Brain microvascular endothelial cell (primary cell): ENCODE results near the gene HNRNPCL2.
"Not testable (repeated sequence)": the region's sequence is repeated elsewhere in the genome, so short reads cannot be mapped to it uniquely, and the experiment has no call there.

Source experiments
- DNase-seq: peaks from one replicate; pipeline ENCODE4 v3.0.0-alpha.2; 2020
- H3K27ac ChIP-seq: fragments of 250-450 bp; sonication (Bioruptor Pico); 2 replicates; pipeline ENCODE4 v1.5.1; 2020; ENCODE audit warnings: mild to moderate bottlenecking, moderate library complexity
- H3K27me3 ChIP-seq: fragments of 250-450 bp; sonication (Bioruptor Pico); replicated peaks from 2 replicates; pipeline ENCODE4 v1.5.1; 2020; ENCODE audit warnings: mild to moderate bottlenecking
- H3K36me3 ChIP-seq: fragments of 250-450 bp; sonication (Bioruptor Pico); replicated peaks from 2 replicates; pipeline ENCODE4 v1.5.1; 2020; ENCODE audit warnings: mild to moderate bottlenecking
- H3K4me3 ChIP-seq: 2 replicates; pipeline ENCODE4 v1.5.1; 2011; ENCODE audit warnings: low read depth, mild to moderate bottlenecking, control low read depth, low read length, moderate library complexity
- in situ Hi-C: cut with HindIII; loops from 2 replicates; pipeline ENCODE4 v1.10.0; 2017; ENCODE audit warnings: low sequenced_read_pairs, low pct_ligation_motif_present

The HNRNPCL2 gene

DNA sequence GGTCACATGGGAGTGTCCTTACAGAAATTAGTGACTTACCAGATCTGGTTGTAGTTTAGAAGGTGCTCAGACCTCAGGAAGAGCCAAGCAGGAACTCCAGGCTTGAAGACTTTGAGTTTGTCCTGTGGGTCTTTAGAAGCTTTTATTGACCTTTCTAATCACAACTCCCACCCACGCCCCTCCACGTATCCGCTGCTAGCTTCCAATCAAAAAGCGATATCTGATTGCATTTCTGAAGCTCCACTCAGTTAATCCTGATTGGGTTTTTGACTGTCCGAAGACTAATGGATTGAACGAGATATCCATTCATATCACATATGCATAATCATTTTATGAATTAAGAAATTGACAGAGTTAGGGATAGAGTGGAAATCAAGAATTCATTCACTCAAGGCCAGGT is at the start of gene HNRNPCL2:
Gene HNRNPCL2, minus strand, starts transcription at position 101 of the 400 bp plus-strand sequence. CDS start 454 bp downstream, outside the sequence.
- H3K27ac ChIP-seq, DNase-seq, in situ Hi-C loops, H3K27me3 ChIP-seq, H3K4me3 ChIP-seq, H3K36me3 ChIP-seq: not testable (repeated sequence)

DNA sequence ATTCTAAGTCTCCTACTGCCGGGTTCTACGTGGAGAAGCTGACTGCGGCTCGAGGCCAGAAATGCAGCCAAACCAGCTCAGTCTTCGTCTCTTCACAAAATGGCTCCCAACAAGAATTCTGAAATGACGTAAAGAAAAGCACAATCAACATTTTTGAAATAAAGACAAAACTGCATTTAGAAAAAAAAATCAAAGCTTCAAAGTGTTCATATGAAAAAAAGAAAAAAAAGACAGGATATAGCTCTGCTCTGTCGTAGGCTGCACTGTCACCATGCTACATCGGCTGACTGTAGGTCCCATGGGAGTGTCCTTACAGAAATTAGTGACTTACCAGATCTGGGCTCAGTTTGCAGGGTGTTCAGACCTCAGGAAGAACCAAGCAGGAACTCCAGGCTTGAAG is 48.9 kb upstream of the HNRNPCL2 start, which contains the start of gene HNRNPCL4:
Gene HNRNPCL4, minus strand, starts transcription at position 101 of the 400 bp plus-strand sequence. CDS start 164 bp downstream, outside the sequence.
- H3K36me3 ChIP-seq, DNase-seq, H3K4me3 ChIP-seq, H3K27ac ChIP-seq, H3K27me3 ChIP-seq, in situ Hi-C loops: not testable (repeated sequence)

DNA sequence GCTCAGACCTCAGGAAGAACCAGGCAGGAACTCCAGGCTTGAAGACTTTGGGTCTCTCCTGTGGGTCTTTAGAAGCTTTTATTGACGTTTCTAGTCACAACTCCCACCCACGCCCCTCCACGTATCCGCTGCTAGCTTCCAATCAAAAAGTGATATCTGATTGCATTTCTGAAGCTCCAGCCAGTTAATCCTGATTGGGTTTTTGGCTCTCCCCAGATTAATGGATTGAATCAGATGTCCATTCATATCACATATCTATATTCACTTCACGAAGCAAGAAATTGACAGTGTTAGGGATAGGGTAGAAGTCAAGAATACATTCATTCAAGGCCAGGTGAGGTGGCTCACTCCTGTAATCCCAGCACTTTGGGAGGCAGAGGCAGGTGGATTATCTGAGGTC is 39.3 kb upstream of the HNRNPCL2 start, which contains the start of gene PRAMEF26:
Gene PRAMEF26, minus strand, starts transcription at position 101 of the 400 bp plus-strand sequence. CDS start 2,914 bp downstream, outside the sequence.
- H3K4me3 ChIP-seq, H3K27me3 ChIP-seq, DNase-seq, H3K27ac ChIP-seq, in situ Hi-C loops, H3K36me3 ChIP-seq: not testable (repeated sequence)

DNA sequence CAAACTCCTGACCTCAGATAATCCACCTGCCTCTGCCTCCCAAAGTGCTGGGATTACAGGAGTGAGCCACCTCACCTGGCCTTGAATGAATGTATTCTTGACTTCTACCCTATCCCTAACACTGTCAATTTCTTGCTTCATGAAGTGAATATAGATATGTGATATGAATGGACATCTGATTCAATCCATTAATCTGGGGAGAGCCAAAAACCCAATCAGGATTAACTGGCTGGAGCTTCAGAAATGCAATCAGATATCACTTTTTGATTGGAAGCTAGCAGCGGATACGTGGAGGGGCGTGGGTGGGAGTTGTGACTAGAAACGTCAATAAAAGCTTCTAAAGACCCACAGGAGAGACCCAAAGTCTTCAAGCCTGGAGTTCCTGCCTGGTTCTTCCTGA is 46.2 kb downstream of the HNRNPCL2 start, which contains the start of gene PRAMEF25:
Gene PRAMEF25, plus strand, starts transcription at position 301 of the 400 bp plus-strand sequence. CDS start 2,920 bp downstream, outside the sequence.
- in situ Hi-C loops, DNase-seq, H3K27ac ChIP-seq, H3K4me3 ChIP-seq, H3K36me3 ChIP-seq, H3K27me3 ChIP-seq: not testable (repeated sequence)
